ENCODE results near the gene NENF. TPM values are rescaled to one million over a fixed set of nuclear protein-coding genes. Genes with fewer than 3 reads are reported as not detected.

The NENF gene
- total RNA-seq, 1 experiment from 2014 or later = 72.4 TPM

- ChIA-PET POLR2A (no interaction called here), CTCF (no interaction called here)
- no peaks in the 10 kb centered on the region for H3K36me3 ChIP-seq (ENCODE audit: control insufficient read depth, insufficient read depth, low read length)
- in situ Hi-C loops (cut with HindIII; ENCODE audit: low pct_unique_long_range_greater_than_20kb, low sequenced_read_pairs) (no loop called here), intact Hi-C loops (cut with micrococcal nuclease; ENCODE audit: unreplicated experiment) (no loop called here)
- TF ChIP-seq SIN3A (IDR thresholded peaks at IDR 0.05; ENCODE audit: borderline replicate concordance, insufficient read depth, low read depth, low read length) (no peak), TCF7L2 (IDR thresholded peaks at IDR 0.05; ENCODE audit: low read depth, low read length) (no peak), CTCF (IDR thresholded peaks at IDR 0.05) (no peak), REST (IDR thresholded peaks at IDR 0.05; ENCODE audit: insufficient read depth in 1 of 2, low read depth in 2 of 2, low read length in 1 of 2) (no peak), POLR2AphosphoS5 (IDR thresholded peaks at IDR 0.05; ENCODE audit: low read depth, low read length) (no peak)
- H3K27me3 ChIP-seq (ENCODE audit: control insufficient read depth, insufficient read depth, low read length) = no peaks in the 10 kb centered on the region
- H3K4me3 ChIP-seq (ENCODE audit: low read depth in 2 of 2, low read length in 2 of 2) = no peak overlapping the region
- no peak overlapping the region for H3K27ac ChIP-seq (ENCODE audit: low read length)
- BruUV-seq (replicated peaks) = no TSS peak
- peaks cover 17% of the 10 kb centered on the region; the same call in 1 of the 2 replicates for H3K4me1 ChIP-seq (ENCODE audit: control insufficient read depth, insufficient read depth, low read length)
- H3K9me3 ChIP-seq (ENCODE audit: control insufficient read depth, insufficient read depth, low read depth, low read length) = no peaks in the 10 kb centered on the region
- ATAC-seq (no peak), DNase-seq (ENCODE audit: low read depth, low spot score) (no peak)
Measured at GRCh38 chr1:212466898-212467650, 34.4 kb downstream of the NENF start.

GRCh38 chr1:212467843-212468482, 35.2 kb downstream of the NENF start:
- peaks cover 17% of the 10 kb centered on the region; the same call in 1 of the 2 replicates for H3K4me1 ChIP-seq (ENCODE audit: control insufficient read depth, insufficient read depth, low read length)
- BruUV-seq (replicated peaks) = no TSS peak
- no peaks in the 10 kb centered on the region for H3K27me3 ChIP-seq (ENCODE audit: control insufficient read depth, insufficient read depth, low read length)
- ChIA-PET POLR2A (interaction anchor here (0.6 kb wide), 1 partner anchor 233 kb away, joined by 3 read pairs; no protein-coding TSS in a partner anchor), CTCF (no interaction called here)
- TF ChIP-seq CTCF (IDR thresholded peaks at IDR 0.05) (no peak), SIN3A (IDR thresholded peaks at IDR 0.05; ENCODE audit: borderline replicate concordance, insufficient read depth, low read depth, low read length) (no peak), REST (IDR thresholded peaks at IDR 0.05; ENCODE audit: insufficient read depth in 1 of 2, low read depth in 2 of 2, low read length in 1 of 2) (no peak), TCF7L2 (IDR thresholded peaks at IDR 0.05; ENCODE audit: low read depth, low read length) (no peak), POLR2AphosphoS5 (IDR thresholded peaks at IDR 0.05; ENCODE audit: low read depth, low read length) (no peak)
- H3K4me3 ChIP-seq (ENCODE audit: low read depth in 2 of 2, low read length in 2 of 2) = no peak overlapping the region
- ATAC-seq = peak; percentile 59
- DNase-seq (ENCODE audit: low read depth, low spot score) = no peak
- H3K27ac ChIP-seq (ENCODE audit: low read length) = peak overlapping the region; percentile 44; the same call in 1 of the 2 replicates
- in situ Hi-C loops (cut with HindIII; ENCODE audit: low pct_unique_long_range_greater_than_20kb, low sequenced_read_pairs) = no loop called here
- intact Hi-C loops (cut with micrococcal nuclease; ENCODE audit: unreplicated experiment) = no loop called here
- H3K36me3 ChIP-seq (ENCODE audit: control insufficient read depth, insufficient read depth, low read length) = no peaks in the 10 kb centered on the region
- no peaks in the 10 kb centered on the region for H3K9me3 ChIP-seq (ENCODE audit: control insufficient read depth, insufficient read depth, low read depth, low read length)
